Nephron progenitor cell (in vitro differentiated cells): ENCODE data around the gene ELF5.

Source experiments
- DNase-seq: peaks from one replicate; pipeline ENCODE4 v3.0.0; 2021
- H3K27ac Mint-ChIP-seq: 2 replicates; pipeline ENCODE4 v1.8.0; 2021; ENCODE audit warnings: mild to moderate bottlenecking, moderate library complexity, mixed read lengths
- H3K27me3 Mint-ChIP-seq: 2 replicates; pipeline ENCODE4 v1.8.0; 2021; ENCODE audit warnings: mild to moderate bottlenecking, low read depth, mixed read lengths; ENCODE audit not compliant: poor library complexity
- H3K36me3 Mint-ChIP-seq: 2 replicates; pipeline ENCODE4 v1.8.0; 2021; ENCODE audit warnings: low read depth, mixed read lengths
- H3K4me1 Mint-ChIP-seq: 2 replicates; pipeline ENCODE4 v1.8.0; 2021; ENCODE audit warnings: mixed read lengths
- H3K4me3 Mint-ChIP-seq: 2 replicates; pipeline ENCODE4 v1.8.0; 2021; ENCODE audit warnings: mild to moderate bottlenecking, moderate library complexity, mixed read lengths
- H3K9me3 Mint-ChIP-seq: 2 replicates; pipeline ENCODE4 v1.8.0; 2021; ENCODE audit warnings: mild to moderate bottlenecking, moderate library complexity, mixed read lengths
- CTCF ChIP-seq: fragments of 200-600 bp; sonication (generic); IDR thresholded peaks from 2 replicates; pipeline ENCODE4 v1.5.0; 2021; ENCODE audit warnings: antibody characterized with exemption

Gene ELF5

DNA sequence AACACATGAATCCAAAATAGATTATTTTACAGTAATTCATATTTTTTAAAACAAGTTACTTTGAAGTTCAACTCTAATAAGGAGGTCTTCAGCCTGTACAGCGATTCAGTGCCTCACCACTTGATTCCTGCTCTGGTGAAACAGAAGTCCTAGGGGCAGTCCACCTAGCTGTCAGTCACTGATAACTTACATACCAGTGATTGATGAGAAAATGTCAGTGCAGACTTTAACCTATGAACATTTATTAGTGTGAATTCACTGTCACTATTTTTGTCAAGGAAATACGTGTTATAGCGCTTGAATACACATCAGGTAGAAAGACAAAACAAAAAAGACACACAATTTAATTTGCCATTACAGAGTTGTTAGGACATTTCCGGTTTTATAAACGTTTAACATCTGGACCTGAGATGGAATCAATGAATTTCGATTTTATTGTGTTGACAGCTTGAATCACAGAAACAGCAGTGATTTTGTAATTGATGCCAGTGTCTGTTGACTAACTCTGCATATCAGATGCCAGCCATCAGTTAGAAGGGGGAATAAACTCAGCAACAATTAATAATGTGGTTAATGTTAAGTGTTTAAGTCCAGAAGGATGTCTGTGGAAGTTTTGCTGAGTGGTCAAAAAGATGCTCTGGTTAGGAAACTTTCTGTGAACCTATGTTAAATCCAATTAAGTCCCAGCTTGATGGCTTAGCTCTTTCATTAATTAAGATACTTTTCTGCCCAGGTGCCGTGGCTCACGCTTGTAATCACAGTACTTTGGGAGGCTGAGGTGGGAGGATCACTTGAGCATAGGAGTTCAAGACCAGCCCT is 34.5 kb downstream of the ELF5 start:
- no peak overlapping the region for H3K27ac Mint-ChIP-seq
- no peak for TF ChIP-seq CTCF
- H3K4me3 Mint-ChIP-seq, result no peak overlapping the region
- no peak for DNase-seq
- no peaks in the 10 kb centered on the region for H3K9me3 Mint-ChIP-seq
- H3K4me1 Mint-ChIP-seq, result peaks cover 25% of the 10 kb centered on the region
- H3K36me3 Mint-ChIP-seq, result no peaks in the 10 kb centered on the region
- peaks cover 18% of the 10 kb centered on the region for H3K27me3 Mint-ChIP-seq

DNA sequence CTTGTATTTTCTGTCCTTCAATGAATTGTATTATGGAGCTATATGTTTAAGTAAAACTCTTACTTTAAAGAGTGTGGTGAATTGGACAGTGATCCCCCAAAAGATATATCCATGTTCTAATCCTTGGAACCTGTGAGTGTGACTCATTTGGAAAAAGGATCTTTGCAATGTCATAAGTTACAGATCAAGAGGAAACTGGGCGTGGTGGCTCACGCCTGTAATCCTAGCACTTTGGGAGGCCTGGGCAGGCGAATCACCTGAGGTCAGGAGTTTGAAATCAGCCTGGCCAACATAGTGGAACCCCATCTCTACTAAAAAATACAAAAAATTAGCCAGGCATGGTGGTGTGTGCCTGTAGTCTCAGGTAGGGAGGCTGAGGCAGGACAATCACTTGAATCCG is 36.7 kb downstream of the ELF5 start:
- no peak for DNase-seq
- no peak for TF ChIP-seq CTCF
- H3K27ac Mint-ChIP-seq, result no peak overlapping the region
- peaks cover 11% of the 10 kb centered on the region for H3K36me3 Mint-ChIP-seq
- H3K27me3 Mint-ChIP-seq, result peaks cover 11% of the 10 kb centered on the region
- no peaks in the 10 kb centered on the region for H3K9me3 Mint-ChIP-seq
- peaks cover 25% of the 10 kb centered on the region for H3K4me1 Mint-ChIP-seq
- no peak overlapping the region for H3K4me3 Mint-ChIP-seq

DNA sequence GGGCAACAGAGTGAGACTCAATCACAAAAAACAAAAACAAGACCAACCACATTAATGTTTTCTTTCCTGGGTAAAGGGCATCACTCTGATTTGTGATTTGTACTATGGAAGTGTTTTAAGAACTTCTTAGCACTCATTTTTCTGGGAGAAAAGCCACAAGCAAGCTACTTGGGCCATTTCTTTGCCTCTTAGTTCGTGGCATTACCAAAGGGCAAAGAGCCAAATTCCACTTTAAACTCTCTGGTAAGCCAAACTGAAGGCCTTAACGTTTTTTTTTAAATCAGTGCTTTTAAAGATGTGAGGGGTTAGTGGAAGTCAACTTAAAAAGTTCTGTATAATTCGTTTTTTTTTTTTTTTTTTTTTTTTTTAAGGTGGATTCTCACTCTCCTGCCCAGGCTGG is 37.9 kb downstream of the ELF5 start:
- H3K9me3 Mint-ChIP-seq, result no peaks in the 10 kb centered on the region
- H3K36me3 Mint-ChIP-seq, result peaks cover 11% of the 10 kb centered on the region
- DNase-seq, result no peak
- TF ChIP-seq CTCF, result no peak
- peaks cover 23% of the 10 kb centered on the region for H3K4me1 Mint-ChIP-seq
- H3K27ac Mint-ChIP-seq, result no peak overlapping the region
- no peak overlapping the region for H3K4me3 Mint-ChIP-seq
- peaks cover 11% of the 10 kb centered on the region for H3K27me3 Mint-ChIP-seq

- no peak overlapping the region for H3K4me3 Mint-ChIP-seq
- peaks cover 18% of the 10 kb centered on the region for H3K36me3 Mint-ChIP-seq
- peaks cover 6% of the 10 kb centered on the region for H3K4me1 Mint-ChIP-seq
- no peak for DNase-seq
- peak overlapping the region; percentile 50 for H3K27ac Mint-ChIP-seq
- H3K9me3 Mint-ChIP-seq, result no peaks in the 10 kb centered on the region
- no peak for TF ChIP-seq CTCF
- H3K27me3 Mint-ChIP-seq, result peaks cover 8% of the 10 kb centered on the region
These were observed 39.9 kb downstream of the ELF5 start for GRCh38 chr11:34473603-34474169.

DNA sequence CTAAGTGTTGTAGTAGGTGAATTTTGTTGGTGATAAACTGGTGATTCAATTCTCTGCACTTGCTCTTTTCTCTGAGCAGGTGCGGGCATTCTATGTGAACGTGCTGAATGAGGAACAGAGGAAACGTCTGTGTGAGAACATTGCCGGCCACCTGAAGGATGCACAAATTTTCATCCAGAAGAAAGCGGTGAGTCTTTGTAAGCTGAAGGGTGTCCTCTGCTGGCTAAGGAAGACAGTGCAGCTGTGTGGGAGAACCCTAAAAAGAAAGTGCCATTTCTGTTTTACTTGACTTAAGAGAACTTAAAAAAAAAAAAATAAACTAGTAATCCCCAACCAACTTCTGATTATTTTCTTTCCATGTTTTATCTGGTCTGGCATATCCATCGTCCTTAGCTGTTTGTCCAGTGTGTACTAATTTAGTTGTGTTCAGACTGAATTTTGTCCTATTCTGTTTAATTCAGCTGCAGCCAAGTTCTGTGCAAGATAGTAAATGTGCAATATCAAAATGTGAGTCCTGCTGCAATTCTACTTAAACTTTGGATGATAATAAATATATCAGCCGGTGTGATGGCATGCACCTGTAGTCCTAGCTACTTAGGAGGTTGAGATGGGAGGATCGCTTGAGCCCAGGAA is 45.3 kb downstream of the ELF5 start:
- DNase-seq, result no peak
- Mint-ChIP-seq H3K36me3 (peaks cover 63% of the 10 kb centered on the region), H3K9me3 (peaks cover 32% of the 10 kb centered on the region), H3K4me1 (no peaks in the 10 kb centered on the region), H3K27ac (no peak overlapping the region), H3K4me3 (no peak overlapping the region), H3K27me3 (no peaks in the 10 kb centered on the region)
- TF ChIP-seq CTCF, result peak; percentile 46
